Lung (tissue), 12 donors: ENCODE results near the gene EGF. TPM values are rescaled to one million over a fixed set of nuclear protein-coding genes. Genes with fewer than 3 reads are reported as not detected.

ENCODE experiments used
- ATAC-seq: fragments of 200-7000 bp; cut with Tn5 transposase; one replicate; pipeline ENCODE4 v1.9.1; 2020; ENCODE audit warnings: moderate number of reproducible peaks; ENCODE audit not compliant: insufficient read depth, low FRiP score
- DNase-seq, 3 donors: peaks; one replicate each; pipeline ENCODE4 v3.0.0-alpha.2; 2013 to 2017
- H3K27ac ChIP-seq, 2 donors: one replicate each; pipeline ENCODE4 v1.5.1; 2013; ENCODE audit warnings: mild to moderate bottlenecking in 2 of 2, moderate library complexity in 2 of 2, control low read depth in 1 of 2, inconsistent platforms in 1 of 2, low read depth in 1 of 2, low read length in 1 of 2
- H3K27me3 ChIP-seq, 3 donors: one replicate each; pipeline ENCODE4 v1.5.1; 2013; ENCODE audit warnings: low read length in 2 of 3; ENCODE audit not compliant: control insufficient read depth in 3 of 3, insufficient read depth in 3 of 3
- H3K36me3 ChIP-seq, 4 donors: one replicate each; pipeline ENCODE4 v1.5.1; 2013; ENCODE audit warnings: low read length in 4 of 4, mild to moderate bottlenecking in 1 of 4, moderate library complexity in 1 of 4; ENCODE audit not compliant: control insufficient read depth in 4 of 4, insufficient read depth in 4 of 4
- H3K4me1 ChIP-seq, 5 donors: one replicate each; pipeline ENCODE4 v1.5.1; 2013; ENCODE audit warnings: low read length in 5 of 5, mild to moderate bottlenecking in 2 of 5, moderate library complexity in 1 of 5; ENCODE audit not compliant: control insufficient read depth in 5 of 5, insufficient read depth in 5 of 5
- H3K4me3 ChIP-seq: one replicate; pipeline ENCODE4 v1.5.1; 2013; ENCODE audit warnings: mild to moderate bottlenecking, control low read depth, moderate library complexity
- H3K9ac ChIP-seq, 2 donors: one replicate each; pipeline ENCODE4 v1.5.1; 2013; ENCODE audit warnings: low read length in 2 of 2, control low read depth in 1 of 2; ENCODE audit not compliant: insufficient read depth in 1 of 2
- H3K9me3 ChIP-seq, 4 donors: one replicate each; pipeline ENCODE4 v1.5.1; 2013; ENCODE audit warnings: low read length in 3 of 4, mild to moderate bottlenecking in 1 of 4, moderate library complexity in 1 of 4; ENCODE audit not compliant: control insufficient read depth in 4 of 4, insufficient read depth in 3 of 4
- WGBS, 2 donors: extraction: QIAGEN DNeasy Blood & Tissue Kit; methylation state at CpG; one replicate each; pipeline ENCODE4 v1.1.7; 2013; 5-methylcytosine and 5-hydroxymethylcytosine counted together
- polyA plus RNA-seq, 2 donors: library from polyadenylated mRNA; stranded (reverse); fragments of 200-250 nt; gene quantifications; one replicate each; pipeline ENCODE4 v1.2.1, GENCODE V29; 2013
- total RNA-seq, 2 donors: library from RNA; depleted of rRNA in 1 of 2; stranded (reverse); fragments of >200 nt in 1 of 2; gene quantifications; one replicate each; pipeline ENCODE4 v1.2.1, GENCODE V29; 2014 to 2021
- TF ChIP-seq, protein P1 (sequence below): IDR thresholded peaks from 2 replicates; pipeline ENCODE4 v1.5.1; 2012; ENCODE audit warnings: mild to moderate bottlenecking; ENCODE audit errors: control extremely low read depth, extremely low read depth
- donor health status: control.
- donor health status: control.
- donor health status: Bipolar disorder and iron deficiency.
- donor health status: healthy.
- donor health status: DM: yes; HTN: yes; CAD: no.

Gene EGF
- total and polyA plus RNA-seq, 4 donors, result 0.75 to 2.6 (median 1.5) TPM

DNA sequence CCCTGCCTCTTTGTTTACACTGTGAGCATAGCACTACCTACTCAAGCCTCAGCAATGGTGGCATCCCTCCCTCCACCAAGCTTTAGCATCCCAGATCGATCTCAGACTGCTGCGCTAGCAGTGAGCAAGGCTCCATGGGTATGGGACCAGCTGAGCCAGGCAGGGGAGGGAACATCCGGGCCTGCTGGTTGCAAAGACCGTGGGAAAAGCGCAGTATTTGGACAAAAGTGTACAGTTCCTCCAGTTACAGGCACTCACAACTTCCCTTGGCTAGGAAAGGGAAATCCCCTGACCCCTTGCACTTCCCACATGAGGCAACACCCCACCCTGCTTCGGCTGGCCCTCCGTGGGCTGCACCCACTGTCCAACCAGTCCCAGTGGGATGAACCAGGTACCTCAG lies 26.5 kb downstream of the EGF start:
- Histone ChIP-seq H3K4me1 (peaks cover 0 to 3% (median 0%) of the 10 kb centered on the region in 5 donors), H3K36me3 (no peaks in the 10 kb centered on the region), H3K9me3 (no peaks in the 10 kb centered on the region), H3K27ac (no peak overlapping the region), H3K27me3 (no peaks in the 10 kb centered on the region), H3K9ac (no peak overlapping the region), H3K4me3 (no peak overlapping the region)
- WGBS, 2 donors, result 73 to 84% methylated on average over 7 of the region's 7 CpGs
- ATAC-seq (no peak), DNase-seq (no peak)
- TF ChIP-seq, protein P1, sequence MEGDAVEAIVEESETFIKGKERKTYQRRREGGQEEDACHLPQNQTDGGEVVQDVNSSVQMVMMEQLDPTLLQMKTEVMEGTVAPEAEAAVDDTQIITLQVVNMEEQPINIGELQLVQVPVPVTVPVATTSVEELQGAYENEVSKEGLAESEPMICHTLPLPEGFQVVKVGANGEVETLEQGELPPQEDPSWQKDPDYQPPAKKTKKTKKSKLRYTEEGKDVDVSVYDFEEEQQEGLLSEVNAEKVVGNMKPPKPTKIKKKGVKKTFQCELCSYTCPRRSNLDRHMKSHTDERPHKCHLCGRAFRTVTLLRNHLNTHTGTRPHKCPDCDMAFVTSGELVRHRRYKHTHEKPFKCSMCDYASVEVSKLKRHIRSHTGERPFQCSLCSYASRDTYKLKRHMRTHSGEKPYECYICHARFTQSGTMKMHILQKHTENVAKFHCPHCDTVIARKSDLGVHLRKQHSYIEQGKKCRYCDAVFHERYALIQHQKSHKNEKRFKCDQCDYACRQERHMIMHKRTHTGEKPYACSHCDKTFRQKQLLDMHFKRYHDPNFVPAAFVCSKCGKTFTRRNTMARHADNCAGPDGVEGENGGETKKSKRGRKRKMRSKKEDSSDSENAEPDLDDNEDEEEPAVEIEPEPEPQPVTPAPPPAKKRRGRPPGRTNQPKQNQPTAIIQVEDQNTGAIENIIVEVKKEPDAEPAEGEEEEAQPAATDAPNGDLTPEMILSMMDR, result no peak

- TF ChIP-seq, protein P1, result no peak
- no peaks in the 10 kb centered on the region for H3K36me3 ChIP-seq
- H3K9ac ChIP-seq, result no peak overlapping the region
- H3K4me1 ChIP-seq, result peaks cover 0 to 3% (median 0%) of the 10 kb centered on the region in 5 donors
- H3K4me3 ChIP-seq, result no peak overlapping the region
- H3K27ac ChIP-seq, result no peak overlapping the region
- DNase-seq, result peak in 1 of 3 donors; percentile 10
- H3K27me3 ChIP-seq, result no peaks in the 10 kb centered on the region
- no peak for ATAC-seq
- WGBS, 2 donors, result 74 to 75% methylated on average over 4 of the region's 4 CpGs
- no peaks in the 10 kb centered on the region for H3K9me3 ChIP-seq
Measured at GRCh38 chr4:109942292-109942926, 29.7 kb downstream of the EGF start.

DNA sequence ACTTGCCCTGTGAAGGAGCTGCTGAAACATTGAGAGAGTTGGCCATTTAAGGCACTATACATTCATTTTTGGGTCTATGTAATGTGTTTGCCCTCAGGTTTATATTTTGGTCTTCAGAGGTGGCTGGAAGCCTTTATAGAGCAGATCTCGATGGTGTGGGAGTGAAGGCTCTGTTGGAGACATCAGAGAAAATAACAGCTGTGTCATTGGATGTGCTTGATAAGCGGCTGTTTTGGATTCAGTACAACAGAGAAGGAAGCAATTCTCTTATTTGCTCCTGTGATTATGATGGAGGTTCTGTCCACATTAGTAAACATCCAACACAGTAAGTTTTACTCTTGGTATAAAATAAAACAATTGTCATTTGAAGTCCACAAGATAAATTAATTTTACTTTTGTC lies 31.1 kb downstream of the EGF start:
- DNase-seq (no peak), ATAC-seq (no peak)
- TF ChIP-seq, protein P1, result no peak
- peaks cover 0 to 3% (median 0%) of the 10 kb centered on the region in 5 donors for H3K4me1 ChIP-seq
- no peak overlapping the region for H3K4me3 ChIP-seq
- H3K9me3 ChIP-seq, result no peaks in the 10 kb centered on the region
- WGBS, 2 donors, result 88 to 93% methylated on average over 2 of the region's 2 CpGs
- no peak overlapping the region for H3K9ac ChIP-seq
- H3K27me3 ChIP-seq, result no peaks in the 10 kb centered on the region
- no peaks in the 10 kb centered on the region for H3K36me3 ChIP-seq
- H3K27ac ChIP-seq, result no peak overlapping the region

GRCh38 chr4:109944591-109944990 lies 31.9 kb downstream of the EGF start:
- Histone ChIP-seq H3K4me1 (peaks cover 0 to 3% (median 0%) of the 10 kb centered on the region in 5 donors), H3K9ac (no peak overlapping the region), H3K27ac (no peak overlapping the region), H3K36me3 (no peaks in the 10 kb centered on the region), H3K9me3 (no peaks in the 10 kb centered on the region), H3K27me3 (no peaks in the 10 kb centered on the region), H3K4me3 (no peak overlapping the region)
- DNase-seq (no peak), ATAC-seq (no peak)
- TF ChIP-seq, protein P1, result no peak
- WGBS, 2 donors, result 82 to 86% methylated on average over 2 of the region's 2 CpGs
